HepG2 (cell line): ENCODE data around the gene TSR1. TPM values are rescaled to one million over a fixed set of nuclear protein-coding genes. Genes with fewer than 3 reads are reported as not detected.

Source experiments
- ATAC-seq: fragments of 200-7000 bp; cut with Tn5 transposase; 3 replicates; pipeline ENCODE4 v1.9.1; 2020; ENCODE audit warnings: mild to moderate bottlenecking, moderate library complexity
- BruUV-seq: library from RNA; stranded (reverse); fragments of 400-500 nt; replicated peaks from 2 replicates; lab custom pipeline; 2021; lab: Mats Ljungman, UMichigan
- CTCF ChIA-PET: fragments of 300-600 bp; formaldehyde crosslinking; extraction: SDS; loops from one replicate; lab custom pipeline; 2021; ENCODE audit warnings: low total read pairs, inconsistent platforms, low intra/inter-chr PET ratio; lab: Yijun Ruan, JAX
- POLR2A ChIA-PET: fragments of 350-600 bp; sonication (Branson Sonifier 250); formaldehyde crosslinking; loops from one replicate; lab custom pipeline; 2020; ENCODE audit warnings: antibody characterized with exemption, inconsistent platforms; lab: Yijun Ruan, JAX
- DNase-seq: peaks from one replicate; pipeline ENCODE4 v3.0.0-alpha.2; 2015; ENCODE audit warnings: low spot score
- FAIRE-seq: peaks from 3 replicates; lab custom pipeline; 2011; peaks lifted over from hg19 to GRCh38; lab: Jason Lieb, UNC
- H2AFZ ChIP-seq: one replicate; pipeline ENCODE4 v1.6.1; 2011; ENCODE audit warnings: low read length, inconsistent platforms
- H3K27ac ChIP-seq: fragments of 300-600 bp; 3 replicates; pipeline ENCODE4 v1.8.0; 2011; ENCODE audit warnings: mixed run types, mild to moderate bottlenecking, mixed read lengths, low read length, inconsistent platforms; ENCODE audit not compliant: insufficient read depth; ENCODE audit errors: extremely low read length
- H3K27me3 ChIP-seq, 2 experiments: fragments of 200-600 bp in 1 of 2; 2 replicates in 1 of 2; 3 replicates in 1 of 2; pipeline versions ENCODE4 v1.6.0 to v1.8.0; 2011; ENCODE audit warnings: low read length in 2 of 2, mild to moderate bottlenecking in 2 of 2, moderate library complexity in 2 of 2, inconsistent platforms in 1 of 2; ENCODE audit not compliant: insufficient read depth in 2 of 2, control insufficient read depth in 1 of 2
- H3K36me3 ChIP-seq, 2 experiments: fragments of 200-600 bp in 1 of 2; replicated peaks in 1 of 2; 2 replicates in 1 of 2; 3 replicates in 1 of 2; pipeline versions ENCODE4 v1.5.1 to v1.8.0; 2011; ENCODE audit warnings: low read length in 2 of 2, inconsistent platforms in 1 of 2; ENCODE audit not compliant: insufficient read depth in 2 of 2, control insufficient read depth in 1 of 2
- H3K4me1 ChIP-seq: 2 replicates; pipeline ENCODE4 v1.5.1; 2012; ENCODE audit warnings: low read length, inconsistent platforms; ENCODE audit not compliant: insufficient read depth
- H3K4me2 ChIP-seq: 2 replicates; pipeline ENCODE4 v1.6.0; 2011; ENCODE audit warnings: low read depth, low read length, inconsistent platforms
- H3K4me3 ChIP-seq, 3 experiments: fragments of 200-600 bp in 1 of 3; sonication (generic), shearing (Covaris generic) in 1 of 3; replicated peaks in 1 of 3; 2 replicates each; pipeline ENCODE4 v1.5.1; 2011 to 2016; ENCODE audit warnings: low read length in 3 of 3, inconsistent platforms in 2 of 3, low read depth in 2 of 3, mild to moderate bottlenecking in 2 of 3, control low read depth in 1 of 3, mixed read lengths in 1 of 3; ENCODE audit not compliant: insufficient read depth in 1 of 3
- H3K79me2 ChIP-seq: one replicate; pipeline ENCODE4 v1.6.1; 2011; ENCODE audit warnings: low read length, inconsistent platforms; ENCODE audit not compliant: insufficient read depth
- H3K9ac ChIP-seq: 2 replicates; pipeline ENCODE4 v1.6.0; 2011; ENCODE audit warnings: mild to moderate bottlenecking, low read depth, low read length, inconsistent platforms; ENCODE audit not compliant: insufficient read depth
- H3K9me3 ChIP-seq: 2 replicates; pipeline ENCODE4 v1.5.1; 2012; ENCODE audit warnings: mild to moderate bottlenecking, low read length
- H4K20me1 ChIP-seq: 2 replicates; pipeline ENCODE4 v1.6.0; 2011; ENCODE audit warnings: inconsistent platforms, mild to moderate bottlenecking, low read length, moderate library complexity; ENCODE audit not compliant: insufficient read depth
- EZH2 ChIP-seq: conservative IDR thresholded peaks from 2 replicates; pipeline ENCODE4 v1.6.1; 2012; ENCODE audit warnings: mild to moderate bottlenecking, low read depth, low read length, moderate library complexity
- FLYWCH1 ChIP-seq: sonication (generic); formaldehyde crosslinking; IDR thresholded peaks from 2 replicates; pipeline ENCODE4 v1.8.1; 2023; ENCODE audit warnings: mild to moderate bottlenecking, missing genetic modification reagents
- HMG20B ChIP-seq: conservative IDR thresholded peaks from 2 replicates; pipeline ENCODE4 v1.6.1; 2016; ENCODE audit warnings: missing genetic modification reagents, missing compliant biosample characterization
- JDP2 ChIP-seq: sonication (generic); formaldehyde crosslinking; IDR thresholded peaks from 2 replicates; pipeline ENCODE4 v1.8.1; 2022; ENCODE audit warnings: missing genetic modification reagents, borderline replicate concordance
- JUND ChIP-seq: sonication (generic); formaldehyde crosslinking; IDR thresholded peaks from 2 replicates; pipeline ENCODE4 v1.8.0; 2022; ENCODE audit warnings: mild to moderate bottlenecking, missing genetic modification reagents
- MBD4 ChIP-seq: IDR thresholded peaks from 2 replicates; pipeline ENCODE4 v1.6.1; 2012; ENCODE audit warnings: low read length, inconsistent platforms, borderline replicate concordance
- POLR2A ChIP-seq, 2 experiments: IDR thresholded peaks; 2 replicates each; pipeline ENCODE4 v1.6.1; 2011; ENCODE audit warnings: low read depth in 2 of 2, low read length in 2 of 2, mild to moderate bottlenecking in 1 of 2, moderate library complexity in 1 of 2; ENCODE audit not compliant: insufficient read depth in 1 of 2
- RFX5 ChIP-seq: IDR thresholded peaks from 2 replicates; pipeline ENCODE4 v1.6.1; 2011; ENCODE audit warnings: low read depth, low read length, improper control_type of control experiment
- SIX4 ChIP-seq: sonication (generic); formaldehyde crosslinking; IDR thresholded peaks from 2 replicates; pipeline ENCODE4 v1.4.0; 2020; ENCODE audit warnings: missing genetic modification reagents
- ZNF644 ChIP-seq: IDR thresholded peaks from 2 replicates; pipeline ENCODE4 v1.6.1; 2016; ENCODE audit warnings: low read depth
- ZNF777 ChIP-seq: sonication (generic); formaldehyde crosslinking; IDR thresholded peaks from 2 replicates; pipeline ENCODE4 v1.4.0; 2020; ENCODE audit warnings: missing genetic modification reagents
- ZSCAN30 ChIP-seq: sonication (generic); formaldehyde crosslinking; IDR thresholded peaks from 2 replicates; pipeline ENCODE4 v1.5.0; 2020; ENCODE audit warnings: mild to moderate bottlenecking, missing genetic modification reagents
- WGBS: methylation state at CpG from one replicate; pipeline ENCODE4 v1.1.6; 2017; ENCODE audit warnings: low lambda C conversion rate; 5-methylcytosine and 5-hydroxymethylcytosine counted together
- in situ Hi-C: cut with HindIII; loops from 2 replicates; pipeline ENCODE4 v1.10.0; 2017; ENCODE audit warnings: low pct_unique_long_range_greater_than_20kb; ENCODE audit not compliant: extremely low pct_ligation_motif_present
- intact Hi-C: fragments of 100-400 bp; cut with micrococcal nuclease; formaldehyde crosslinking; loops from one replicate; pipeline ENCODE4 v1.10.0; 2022; ENCODE audit not compliant: unreplicated experiment
- polyA plus RNA-seq, 8 experiments: library from polyadenylated mRNA; depleted of rRNA in 3 of 8; stranded (reverse) in 7 of 8; unstranded in 1 of 8; fragments of >200 nt; fragmentation: Illumina TruSeq in 4 of 8; extraction: Trizol in 4 of 8; gene quantifications; 2 replicates each; pipeline versions ENCODE4 v1.2.1 to v1.2.3, GENCODE V29; 2011 to 2016; ENCODE audit warnings: low read depth in 4 of 8, missing spikeins in 1 of 8, mixed read lengths in 1 of 8; ENCODE audit not compliant: insufficient read depth in 1 of 8
- total RNA-seq, 5 experiments: library from RNA; depleted of rRNA; stranded (reverse); fragments of >200 nt; fragmentation: Illumina TruSeq; extraction: Trizol; gene quantifications; 2 replicates each; pipeline ENCODE4 v1.2.3, GENCODE V29; 2016; ENCODE audit warnings: low read depth in 1 of 5
- TF ChIP-seq, protein P1 (sequence below): sonication (generic); formaldehyde crosslinking; IDR thresholded peaks from 2 replicates; pipeline ENCODE4 v1.5.1; 2020; ENCODE audit warnings: mild to moderate bottlenecking, missing genetic modification reagents, moderate library complexity
- TF ChIP-seq, protein P2 (sequence below): sonication (generic); formaldehyde crosslinking; IDR thresholded peaks from 2 replicates; pipeline ENCODE4 v1.5.0; 2020; ENCODE audit warnings: mild to moderate bottlenecking, missing genetic modification reagents, moderate library complexity

TSR1 gene
- total and polyA plus RNA-seq, 2 of the 13 experiments (the other 11 are each of a cell fraction or from before 2014, with no cell fraction given) = 7.1 to 65.8 TPM

DNA sequence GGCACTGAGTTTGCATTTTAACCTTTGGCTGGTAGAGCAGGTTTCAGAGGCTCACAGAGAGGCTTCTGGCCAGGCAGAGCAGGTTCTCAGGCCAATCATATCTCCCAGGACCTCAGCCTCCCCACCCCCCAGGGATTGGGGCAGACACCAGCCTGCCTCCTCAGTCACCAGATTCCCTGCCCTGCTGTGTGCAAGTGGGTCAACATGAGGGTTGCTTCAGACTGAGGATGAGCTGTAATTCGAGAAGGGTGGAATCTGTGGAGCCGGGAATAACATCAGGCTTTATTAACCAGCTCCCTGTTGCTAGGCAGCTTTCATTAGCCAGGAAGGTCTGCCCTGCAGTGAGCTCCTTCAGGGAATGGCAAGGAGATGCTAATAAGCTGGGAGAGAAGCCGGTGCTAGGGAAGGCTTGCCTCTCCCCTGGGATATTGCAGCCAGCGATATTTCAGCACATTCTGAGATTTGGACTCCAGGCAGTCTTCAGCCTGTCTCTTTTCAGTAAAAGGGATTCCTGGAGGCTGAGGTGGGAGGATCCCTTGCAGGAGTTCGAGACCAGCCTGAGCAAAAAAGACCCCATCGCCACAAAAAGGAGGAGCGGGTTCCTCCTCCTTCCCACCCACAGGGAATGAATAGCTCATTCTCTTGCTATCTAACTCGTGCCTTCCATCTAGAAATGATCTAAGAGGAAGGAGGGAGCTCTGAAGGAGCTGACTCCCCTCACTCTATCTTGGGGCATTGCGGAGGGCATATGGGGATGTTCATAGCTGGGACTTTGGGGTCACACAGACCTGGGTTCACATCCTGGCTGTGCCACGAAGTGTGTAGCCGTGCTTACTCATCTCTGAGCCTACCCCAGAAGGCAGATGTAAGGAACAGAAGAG is 11.8 kb upstream of the TSR1 start:
- FAIRE-seq = peak; percentile 95
- ChIA-PET CTCF (no interaction called here), POLR2A (interaction anchor here (0.7 to 2.1 kb wide), 4 partner anchors 10 to 164 kb away, joined by 3 to 18 read pairs (median 7); partner anchors contain the start of genes METTL16 and TSR1)
- H3K27me3 ChIP-seq = no peaks in the 10 kb centered on the region
- H3K27ac ChIP-seq = peak overlapping the region; percentile 65
- H3K9me3 ChIP-seq = no peaks in the 10 kb centered on the region
- in situ Hi-C loops (no loop called here), intact Hi-C loops (no loop called here)
- peak; percentile 92 for DNase-seq
- H3K4me3 ChIP-seq = no peak overlapping the region
- H3K9ac ChIP-seq = 0 out of 2 replicates have a peak overlapping the region, but pooled peaks have one; percentile 20
- H3K4me1 ChIP-seq = peaks cover 16% of the 10 kb centered on the region
- H3K36me3 ChIP-seq = peaks cover 6 to 14% of the 10 kb centered on the region in 2 experiments; a peak in 3 of 5 replicates
- no TSS peak for BruUV-seq
- ATAC-seq = peak; percentile 98
- WGBS = 90% methylated on average over 8 of the region's 11 CpGs
- no peaks in the 10 kb centered on the region for H3K79me2 ChIP-seq
- H3K4me2 ChIP-seq = peak overlapping the region; percentile 53
- H2AFZ ChIP-seq = no peak overlapping the region
- no peaks in the 10 kb centered on the region for H4K20me1 ChIP-seq
- TF ChIP-seq FLYWCH1 (CRISPR knock-in tag) = no peak
- TF ChIP-seq, protein P1, sequence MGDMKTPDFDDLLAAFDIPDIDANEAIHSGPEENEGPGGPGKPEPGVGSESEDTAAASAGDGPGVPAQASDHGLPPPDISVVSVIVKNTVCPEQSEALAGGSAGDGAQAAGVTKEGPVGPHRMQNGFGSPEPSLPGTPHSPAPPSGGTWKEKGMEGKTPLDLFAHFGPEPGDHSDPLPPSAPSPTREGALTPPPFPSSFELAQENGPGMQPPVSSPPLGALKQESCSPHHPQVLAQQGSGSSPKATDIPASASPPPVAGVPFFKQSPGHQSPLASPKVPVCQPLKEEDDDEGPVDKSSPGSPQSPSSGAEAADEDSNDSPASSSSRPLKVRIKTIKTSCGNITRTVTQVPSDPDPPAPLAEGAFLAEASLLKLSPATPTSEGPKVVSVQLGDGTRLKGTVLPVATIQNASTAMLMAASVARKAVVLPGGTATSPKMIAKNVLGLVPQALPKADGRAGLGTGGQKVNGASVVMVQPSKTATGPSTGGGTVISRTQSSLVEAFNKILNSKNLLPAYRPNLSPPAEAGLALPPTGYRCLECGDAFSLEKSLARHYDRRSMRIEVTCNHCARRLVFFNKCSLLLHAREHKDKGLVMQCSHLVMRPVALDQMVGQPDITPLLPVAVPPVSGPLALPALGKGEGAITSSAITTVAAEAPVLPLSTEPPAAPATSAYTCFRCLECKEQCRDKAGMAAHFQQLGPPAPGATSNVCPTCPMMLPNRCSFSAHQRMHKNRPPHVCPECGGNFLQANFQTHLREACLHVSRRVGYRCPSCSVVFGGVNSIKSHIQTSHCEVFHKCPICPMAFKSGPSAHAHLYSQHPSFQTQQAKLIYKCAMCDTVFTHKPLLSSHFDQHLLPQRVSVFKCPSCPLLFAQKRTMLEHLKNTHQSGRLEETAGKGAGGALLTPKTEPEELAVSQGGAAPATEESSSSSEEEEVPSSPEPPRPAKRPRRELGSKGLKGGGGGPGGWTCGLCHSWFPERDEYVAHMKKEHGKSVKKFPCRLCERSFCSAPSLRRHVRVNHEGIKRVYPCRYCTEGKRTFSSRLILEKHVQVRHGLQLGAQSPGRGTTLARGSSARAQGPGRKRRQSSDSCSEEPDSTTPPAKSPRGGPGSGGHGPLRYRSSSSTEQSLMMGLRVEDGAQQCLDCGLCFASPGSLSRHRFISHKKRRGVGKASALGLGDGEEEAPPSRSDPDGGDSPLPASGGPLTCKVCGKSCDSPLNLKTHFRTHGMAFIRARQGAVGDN = peak; percentile 55
- TF ChIP-seq ZNF777 (CRISPR knock-in tag) = no peak
- TF ChIP-seq ZSCAN30 = no peak
- TF ChIP-seq POLR2A (IDR thresholded peaks at IDR 0.05; ENCODE audit: insufficient read depth in 1 of 2, low read depth in 2 of 2, low read length in 2 of 2) = no peak
- TF ChIP-seq SIX4 = peak; percentile 97
- peak; percentile 97 for TF ChIP-seq RFX5
- no peak for TF ChIP-seq EZH2
- TF ChIP-seq HMG20B = peak; percentile 62; the same call in 1 of the 2 replicates
- TF ChIP-seq JDP2 (CRISPR knock-in tag) = no peak
- 0 out of 2 replicates have a peak, but pooled peaks have one; percentile 27 for TF ChIP-seq ZNF644 (CRISPR knock-in tag)
- TF ChIP-seq, protein P2, sequence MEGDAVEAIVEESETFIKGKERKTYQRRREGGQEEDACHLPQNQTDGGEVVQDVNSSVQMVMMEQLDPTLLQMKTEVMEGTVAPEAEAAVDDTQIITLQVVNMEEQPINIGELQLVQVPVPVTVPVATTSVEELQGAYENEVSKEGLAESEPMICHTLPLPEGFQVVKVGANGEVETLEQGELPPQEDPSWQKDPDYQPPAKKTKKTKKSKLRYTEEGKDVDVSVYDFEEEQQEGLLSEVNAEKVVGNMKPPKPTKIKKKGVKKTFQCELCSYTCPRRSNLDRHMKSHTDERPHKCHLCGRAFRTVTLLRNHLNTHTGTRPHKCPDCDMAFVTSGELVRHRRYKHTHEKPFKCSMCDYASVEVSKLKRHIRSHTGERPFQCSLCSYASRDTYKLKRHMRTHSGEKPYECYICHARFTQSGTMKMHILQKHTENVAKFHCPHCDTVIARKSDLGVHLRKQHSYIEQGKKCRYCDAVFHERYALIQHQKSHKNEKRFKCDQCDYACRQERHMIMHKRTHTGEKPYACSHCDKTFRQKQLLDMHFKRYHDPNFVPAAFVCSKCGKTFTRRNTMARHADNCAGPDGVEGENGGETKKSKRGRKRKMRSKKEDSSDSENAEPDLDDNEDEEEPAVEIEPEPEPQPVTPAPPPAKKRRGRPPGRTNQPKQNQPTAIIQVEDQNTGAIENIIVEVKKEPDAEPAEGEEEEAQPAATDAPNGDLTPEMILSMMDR = peak; percentile 16; the same call in 1 of the 2 replicates
- no peak for TF ChIP-seq JUND (CRISPR knock-in tag)
- TF ChIP-seq MBD4 = no peak
